ENCODE measurements around the gene GIMAP2. TPM values are rescaled to one million over a fixed set of nuclear protein-coding genes. Genes with fewer than 3 reads are reported as not detected.

GIMAP2 gene
- total and polyA plus RNA-seq, 2 of the 4 experiments (the other 2 are of a cell fraction) = under 0.01 TPM; not detected in 1

- H3K36me3 ChIP-seq (ENCODE audit: control insufficient read depth, insufficient read depth, low read length) = no peaks in the 10 kb centered on the region
- H2BK5ac ChIP-seq (ENCODE audit: low read depth, low read length, poor library complexity, severe bottlenecking) = no peak overlapping the region
- H3K4ac ChIP-seq (ENCODE audit: low read depth, low read length) = no peak overlapping the region
- H2BK20ac ChIP-seq (ENCODE audit: low read depth, low read length) = no peak overlapping the region
- H3K9me3 ChIP-seq (ENCODE audit: control insufficient read depth, insufficient read depth, low read length) = peaks cover 10% of the 10 kb centered on the region
- no peak overlapping the region for H2AK5ac ChIP-seq (ENCODE audit: low read depth, low read length)
- BruUV-seq (replicated peaks) = no TSS peak
- H3K27me3 ChIP-seq (ENCODE audit: control insufficient read depth, insufficient read depth, low read length) = no peaks in the 10 kb centered on the region
- H3K4me2 ChIP-seq (ENCODE audit: low read depth, low read length) = no peak overlapping the region
- no peak overlapping the region for H3K4me3 ChIP-seq (ENCODE audit: insufficient read depth, low read depth, low read length)
- H3K27ac ChIP-seq (ENCODE audit: insufficient read depth, low read length) = no peak overlapping the region
- no peaks in the 10 kb centered on the region for H3K9me1 ChIP-seq (ENCODE audit: insufficient read depth, low read length)
- TF ChIP-seq SMC3 (IDR thresholded peaks at IDR 0.05; ENCODE audit: low read depth, low read length) = no peak
- TF ChIP-seq RFX5 (IDR thresholded peaks at IDR 0.05; ENCODE audit: low read depth, low read length) = no peak
- TF ChIP-seq BHLHE40 (IDR thresholded peaks at IDR 0.05; ENCODE audit: low read depth, low read length) = no peak
- TF ChIP-seq CHD1 (IDR thresholded peaks at IDR 0.05; ENCODE audit: low read depth, low read length) = no peak
- no peak for TF ChIP-seq MAFK (IDR thresholded peaks at IDR 0.05; ENCODE audit: low read depth, low read length)
- no peak for TF ChIP-seq USF2 (IDR thresholded peaks at IDR 0.05; ENCODE audit: low read depth, low read length)
- no peak for TF ChIP-seq CTCF (conservative IDR thresholded peaks at IDR 0.05; ENCODE audit: low read depth, low read length)
- TF ChIP-seq MXI1 (IDR thresholded peaks at IDR 0.05; ENCODE audit: borderline replicate concordance, low read depth, low read length) = no peak
- TF ChIP-seq, protein P1, sequence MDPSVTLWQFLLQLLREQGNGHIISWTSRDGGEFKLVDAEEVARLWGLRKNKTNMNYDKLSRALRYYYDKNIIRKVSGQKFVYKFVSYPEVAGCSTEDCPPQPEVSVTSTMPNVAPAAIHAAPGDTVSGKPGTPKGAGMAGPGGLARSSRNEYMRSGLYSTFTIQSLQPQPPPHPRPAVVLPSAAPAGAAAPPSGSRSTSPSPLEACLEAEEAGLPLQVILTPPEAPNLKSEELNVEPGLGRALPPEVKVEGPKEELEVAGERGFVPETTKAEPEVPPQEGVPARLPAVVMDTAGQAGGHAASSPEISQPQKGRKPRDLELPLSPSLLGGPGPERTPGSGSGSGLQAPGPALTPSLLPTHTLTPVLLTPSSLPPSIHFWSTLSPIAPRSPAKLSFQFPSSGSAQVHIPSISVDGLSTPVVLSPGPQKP (IDR thresholded peaks at IDR 0.05; ENCODE audit: borderline replicate concordance, low read depth, low read length) = no peak
- TF ChIP-seq MAZ (IDR thresholded peaks at IDR 0.05; ENCODE audit: borderline replicate concordance, low read depth, low read length) = no peak
- TF ChIP-seq CEBPB (IDR thresholded peaks at IDR 0.05; ENCODE audit: low read depth, low read length) = no peak
- TF ChIP-seq NFE2L2 (IDR thresholded peaks at IDR 0.05; ENCODE audit: low read depth, low read length) = no peak
- no peak for TF ChIP-seq RAD21 (IDR thresholded peaks at IDR 0.05; ENCODE audit: low read length)
- TF ChIP-seq RCOR1 (IDR thresholded peaks at IDR 0.05; ENCODE audit: insufficient replicate concordance, low read length) = no peak
- intact Hi-C loops (cut with micrococcal nuclease) = no loop called here
- H4K91ac ChIP-seq (ENCODE audit: insufficient read depth, low read depth, low read length) = no peak overlapping the region
- no peak overlapping the region for H3K9ac ChIP-seq (ENCODE audit: low read depth, low read length)
- ChIA-PET CTCF (no interaction called here), POLR2A (ENCODE audit: unreplicated experiment) (no interaction called here)
- no peak overlapping the region for H4K5ac ChIP-seq (ENCODE audit: low read depth, low read length)
- no peak overlapping the region for H2AFZ ChIP-seq (replicated peaks; ENCODE audit: low read length, poor library complexity)
- ATAC-seq (ENCODE audit: low read depth) = no peak
- no peak overlapping the region for H3K23ac ChIP-seq (ENCODE audit: low read depth, low read length)
- no CpG with 5 or more reads among the region's 3 CpGs for WGBS, 2 experiments (ENCODE audit: extremely low coverage in 2 of 2, insufficient read length in 1 of 2)
- no peaks in the 10 kb centered on the region for H4K20me1 ChIP-seq (ENCODE audit: insufficient read depth, low read length)
- H3K18ac ChIP-seq (ENCODE audit: low read depth, low read length) = no peak overlapping the region
- H4K8ac ChIP-seq (ENCODE audit: low read depth in 2 of 2, low read length in 2 of 2) = no peak overlapping the region
- H2BK15ac ChIP-seq (ENCODE audit: low read depth, low read length) = no peak overlapping the region
- H3K14ac ChIP-seq (replicated peaks; ENCODE audit: low read depth, low read length) = no peak overlapping the region
- no peaks in the 10 kb centered on the region for H3K4me1 ChIP-seq (ENCODE audit: control insufficient read depth, insufficient read depth, low read length)
- H3K56ac ChIP-seq (ENCODE audit: extremely low read depth, insufficient read depth, low read length) = no peak overlapping the region
- no peak for DNase-seq
- no peak overlapping the region for H2AK9ac ChIP-seq (replicated peaks; ENCODE audit: low read depth, low read length, poor library complexity)
- dilution Hi-C loops (cut with HindIII; ENCODE audit: low sequenced_read_pairs, unreplicated experiment) = no loop called here
- H2BK120ac ChIP-seq (ENCODE audit: low read depth, low read length) = no peak overlapping the region
- in situ Hi-C loops (cut with MboI; ENCODE audit: low sequenced_read_pairs) = no loop called here
- H3K79me1 ChIP-seq (ENCODE audit: low read depth in 1 of 2, low read length in 2 of 2) = no peaks in the 10 kb centered on the region
Observed at GRCh38 chr7:150657526-150657925, 28.0 kb upstream of the GIMAP2 start.
